Neutrophil (primary cell): ENCODE measurements around the gene INPP4B.

ENCODE experiments used
- H3K27ac ChIP-seq: fragments of 200-600 bp; sonication (generic); 2 replicates; pipeline ENCODE4 v1.5.1; 2016; ENCODE audit warnings: mild to moderate bottlenecking, moderate library complexity
- H3K27me3 ChIP-seq: fragments of 200-600 bp; sonication (generic); 2 replicates; pipeline ENCODE4 v1.6.0; 2016; ENCODE audit warnings: mild to moderate bottlenecking
- H3K36me3 ChIP-seq: fragments of 200-600 bp; sonication (generic); 2 replicates; pipeline ENCODE4 v1.5.1; 2017
- H3K4me1 ChIP-seq, 2 experiments: fragments of 200-600 bp in 1 of 2; sonication (generic) in 1 of 2; 1 replicate in 1 of 2; 2 replicates in 1 of 2; pipeline versions ENCODE4 v1.5.1 to v1.6.1; 2013 to 2016; ENCODE audit warnings: low read depth in 1 of 2, low read length in 1 of 2, mild to moderate bottlenecking in 1 of 2, moderate library complexity in 1 of 2; ENCODE audit not compliant: control insufficient read depth in 1 of 2, insufficient read depth in 1 of 2
- H3K4me3 ChIP-seq, 2 experiments: fragments of 200-600 bp in 1 of 2; sonication (generic) in 1 of 2; 1 replicate in 1 of 2; 2 replicates in 1 of 2; pipeline ENCODE4 v1.5.1; 2013 to 2016; ENCODE audit warnings: low read depth in 1 of 2, low read length in 1 of 2, mild to moderate bottlenecking in 1 of 2, moderate library complexity in 1 of 2
- H3K9me3 ChIP-seq: fragments of 200-600 bp; sonication (generic); 2 replicates; pipeline ENCODE4 v1.5.1; 2016
- CTCF ChIP-seq: fragments of 200-600 bp; sonication (generic); IDR thresholded peaks from 2 replicates; pipeline ENCODE4 v1.5.1; 2016; ENCODE audit warnings: antibody characterized with exemption

Gene INPP4B

GRCh38 chr4:142881331-142881730 is 35.2 kb upstream of the INPP4B start:
- Histone ChIP-seq H3K4me1 (no peaks in the 10 kb centered on the region), H3K27me3 (no peaks in the 10 kb centered on the region), H3K4me3 (no peak overlapping the region), H3K9me3 (no peaks in the 10 kb centered on the region), H3K27ac (no peak overlapping the region), H3K36me3 (no peaks in the 10 kb centered on the region)
- no peak for TF ChIP-seq CTCF

GRCh38 chr4:142875117-142875516 is 29.0 kb upstream of the INPP4B start:
- H3K27me3 ChIP-seq: no peaks in the 10 kb centered on the region
- no peak overlapping the region for H3K27ac ChIP-seq
- H3K9me3 ChIP-seq: no peaks in the 10 kb centered on the region
- H3K36me3 ChIP-seq: no peaks in the 10 kb centered on the region
- no peaks in the 10 kb centered on the region for H3K4me1 ChIP-seq
- no peak overlapping the region for H3K4me3 ChIP-seq
- no peak for TF ChIP-seq CTCF

- H3K36me3 ChIP-seq: no peaks in the 10 kb centered on the region
- no peak for TF ChIP-seq CTCF
- no peaks in the 10 kb centered on the region for H3K27me3 ChIP-seq
- no peaks in the 10 kb centered on the region for H3K9me3 ChIP-seq
- no peak overlapping the region for H3K27ac ChIP-seq
- no peaks in the 10 kb centered on the region for H3K4me1 ChIP-seq
- no peak overlapping the region for H3K4me3 ChIP-seq
These were observed 28.6 kb upstream of the INPP4B start for GRCh38 chr4:142874684-142875083.

- TF ChIP-seq CTCF: no peak
- Histone ChIP-seq H3K4me3 (no peak overlapping the region), H3K27me3 (no peaks in the 10 kb centered on the region), H3K4me1 (no peaks in the 10 kb centered on the region), H3K36me3 (no peaks in the 10 kb centered on the region), H3K9me3 (no peaks in the 10 kb centered on the region), H3K27ac (no peak overlapping the region)
These were observed 20.6 kb upstream of the INPP4B start for GRCh38 chr4:142866685-142867084.

- Histone ChIP-seq H3K27ac (no peak overlapping the region), H3K4me1 (no peaks in the 10 kb centered on the region), H3K36me3 (no peaks in the 10 kb centered on the region), H3K9me3 (no peaks in the 10 kb centered on the region), H3K4me3 (no peak overlapping the region), H3K27me3 (no peaks in the 10 kb centered on the region)
- no peak for TF ChIP-seq CTCF
These were observed 15.2 kb upstream of the INPP4B start for GRCh38 chr4:142861351-142861750.

GRCh38 chr4:142858965-142859364 is 12.9 kb upstream of the INPP4B start:
- no peak overlapping the region for H3K27ac ChIP-seq
- no peak overlapping the region for H3K4me3 ChIP-seq
- no peaks in the 10 kb centered on the region for H3K36me3 ChIP-seq
- no peaks in the 10 kb centered on the region for H3K4me1 ChIP-seq
- no peak for TF ChIP-seq CTCF
- H3K27me3 ChIP-seq: no peaks in the 10 kb centered on the region
- H3K9me3 ChIP-seq: no peaks in the 10 kb centered on the region
